BJ (cell line): Measurements from ENCODE around the gene ACVR2A. TPM values are rescaled to one million over a fixed set of nuclear protein-coding genes. Genes with fewer than 3 reads are reported as not detected.

Experiments
- CTCF ChIA-PET: fragments of 350-600 bp; formaldehyde crosslinking; extraction: SDS; loops from one replicate; lab custom pipeline; 2021; ENCODE audit warnings: antibody characterized with exemption, inconsistent platforms; lab: Yijun Ruan, JAX
- POLR2A ChIA-PET: fragments of 300-600 bp; sonication (Branson Sonifier 250); formaldehyde crosslinking; extraction: SDS; loops from one replicate; lab custom pipeline; 2021; ENCODE audit warnings: antibody characterized with exemption; lab: Charles Lee
- DNase-seq: peaks from one replicate; pipeline ENCODE4 v3.0.0-alpha.2; 2011; ENCODE audit warnings: low read depth
- H3K27me3 ChIP-seq: 2 replicates; pipeline ENCODE4 v1.6.0; 2011; ENCODE audit warnings: low read length; ENCODE audit not compliant: control insufficient read depth, insufficient read depth
- H3K36me3 ChIP-seq: 2 replicates; pipeline ENCODE4 v1.5.1; 2011; ENCODE audit warnings: low read length; ENCODE audit not compliant: control insufficient read depth, insufficient read depth
- H3K4me3 ChIP-seq: 2 replicates; pipeline ENCODE4 v1.5.1; 2011; ENCODE audit warnings: low read depth, mild to moderate bottlenecking, control low read depth, low read length
- polyA plus RNA-seq: library from polyadenylated mRNA; depleted of rRNA; stranded (reverse); fragments of >200 nt; gene quantifications from 2 replicates; pipeline ENCODE4 v1.2.3, GENCODE V29; 2011
- TF ChIP-seq, protein P1 (sequence below): IDR thresholded peaks from 2 replicates; pipeline ENCODE4 v1.5.1; 2011; ENCODE audit warnings: low read depth, mild to moderate bottlenecking, control low read depth, inconsistent platforms, low read length, moderate library complexity; ENCODE audit not compliant: insufficient read depth

The ACVR2A gene
- polyA plus RNA-seq, 1 experiment: 2.2 TPM

DNA sequence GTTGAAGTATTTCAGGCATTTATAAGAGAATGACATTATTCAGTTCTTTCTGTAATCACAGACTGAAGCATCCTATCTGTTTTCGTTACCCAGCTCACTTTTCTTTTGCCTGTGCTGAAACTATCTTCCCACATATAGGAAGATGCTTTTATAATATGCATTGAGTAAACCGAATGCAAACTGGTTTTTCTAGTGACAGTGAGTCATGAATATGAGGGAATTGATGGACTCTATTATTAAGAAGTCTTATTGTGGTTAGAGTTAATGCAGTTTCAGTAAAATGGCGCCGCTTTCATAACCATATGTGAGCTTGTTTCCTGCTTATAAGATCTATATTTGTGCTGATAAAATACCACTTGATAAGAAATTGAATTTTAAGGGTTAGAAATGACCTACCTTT, 59.2 kb downstream of the ACVR2A start:
- Histone ChIP-seq H3K27me3 (no peaks in the 10 kb centered on the region), H3K4me3 (no peak overlapping the region), H3K36me3 (no peaks in the 10 kb centered on the region)
- CTCF ChIA-PET: interaction anchor here (0.5 kb wide), 1 partner anchor 488 kb away, joined by 3 read pairs; no protein-coding TSS in a partner anchor
- POLR2A ChIA-PET: no interaction called here
- TF ChIP-seq, protein P1, sequence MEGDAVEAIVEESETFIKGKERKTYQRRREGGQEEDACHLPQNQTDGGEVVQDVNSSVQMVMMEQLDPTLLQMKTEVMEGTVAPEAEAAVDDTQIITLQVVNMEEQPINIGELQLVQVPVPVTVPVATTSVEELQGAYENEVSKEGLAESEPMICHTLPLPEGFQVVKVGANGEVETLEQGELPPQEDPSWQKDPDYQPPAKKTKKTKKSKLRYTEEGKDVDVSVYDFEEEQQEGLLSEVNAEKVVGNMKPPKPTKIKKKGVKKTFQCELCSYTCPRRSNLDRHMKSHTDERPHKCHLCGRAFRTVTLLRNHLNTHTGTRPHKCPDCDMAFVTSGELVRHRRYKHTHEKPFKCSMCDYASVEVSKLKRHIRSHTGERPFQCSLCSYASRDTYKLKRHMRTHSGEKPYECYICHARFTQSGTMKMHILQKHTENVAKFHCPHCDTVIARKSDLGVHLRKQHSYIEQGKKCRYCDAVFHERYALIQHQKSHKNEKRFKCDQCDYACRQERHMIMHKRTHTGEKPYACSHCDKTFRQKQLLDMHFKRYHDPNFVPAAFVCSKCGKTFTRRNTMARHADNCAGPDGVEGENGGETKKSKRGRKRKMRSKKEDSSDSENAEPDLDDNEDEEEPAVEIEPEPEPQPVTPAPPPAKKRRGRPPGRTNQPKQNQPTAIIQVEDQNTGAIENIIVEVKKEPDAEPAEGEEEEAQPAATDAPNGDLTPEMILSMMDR: no peak
- DNase-seq: no peak

- no peak for DNase-seq
- H3K4me3 ChIP-seq: no peak overlapping the region
- CTCF ChIA-PET: interaction anchor here (1.3 to 1.5 kb wide), 2 partner anchors 864 to 982 kb away, joined by 5 to 7 read pairs; no protein-coding TSS in a partner anchor
- POLR2A ChIA-PET: no interaction called here
- TF ChIP-seq, protein P1: no peak
- H3K27me3 ChIP-seq: no peaks in the 10 kb centered on the region
- H3K36me3 ChIP-seq: no peaks in the 10 kb centered on the region
These were observed 64.3 kb downstream of the ACVR2A start for GRCh38 chr2:147909178-147909577.

DNA sequence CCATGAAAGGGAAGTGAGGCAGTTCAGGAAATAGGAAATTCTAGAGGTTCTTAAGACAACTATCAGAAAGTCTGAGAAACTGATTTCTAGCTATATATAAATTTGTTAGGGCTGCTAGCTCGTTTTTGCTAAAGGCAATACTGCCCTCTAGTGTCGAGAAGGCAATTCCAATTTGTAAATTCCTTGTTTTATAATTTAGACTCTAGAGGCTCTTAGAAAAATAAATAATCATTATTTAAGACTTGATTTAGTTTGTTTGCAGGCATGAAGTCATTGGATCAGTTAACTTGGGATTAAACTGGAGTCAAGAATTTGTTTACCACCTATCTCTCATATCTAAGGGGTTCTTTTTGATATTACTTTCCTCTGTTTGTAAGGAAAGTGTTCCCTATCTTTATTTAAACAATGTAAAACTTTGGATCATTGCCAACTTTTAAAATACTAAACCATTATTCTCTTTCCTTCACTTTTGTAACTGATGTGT, 66.2 kb downstream of the ACVR2A start:
- H3K4me3 ChIP-seq: no peak overlapping the region
- no peak for DNase-seq
- CTCF ChIA-PET: interaction anchor here (0.6 to 2.8 kb wide), 9 partner anchors 27 to 984 kb away, joined by 3 to 12 read pairs (median 4); no protein-coding TSS in a partner anchor
- TF ChIP-seq, protein P1: peak; percentile 62
- no peaks in the 10 kb centered on the region for H3K36me3 ChIP-seq
- no peaks in the 10 kb centered on the region for H3K27me3 ChIP-seq
- POLR2A ChIA-PET: interaction anchor here (0.5 kb wide), 1 partner anchor 63 kb away, joined by 4 read pairs; no protein-coding TSS in a partner anchor

DNA sequence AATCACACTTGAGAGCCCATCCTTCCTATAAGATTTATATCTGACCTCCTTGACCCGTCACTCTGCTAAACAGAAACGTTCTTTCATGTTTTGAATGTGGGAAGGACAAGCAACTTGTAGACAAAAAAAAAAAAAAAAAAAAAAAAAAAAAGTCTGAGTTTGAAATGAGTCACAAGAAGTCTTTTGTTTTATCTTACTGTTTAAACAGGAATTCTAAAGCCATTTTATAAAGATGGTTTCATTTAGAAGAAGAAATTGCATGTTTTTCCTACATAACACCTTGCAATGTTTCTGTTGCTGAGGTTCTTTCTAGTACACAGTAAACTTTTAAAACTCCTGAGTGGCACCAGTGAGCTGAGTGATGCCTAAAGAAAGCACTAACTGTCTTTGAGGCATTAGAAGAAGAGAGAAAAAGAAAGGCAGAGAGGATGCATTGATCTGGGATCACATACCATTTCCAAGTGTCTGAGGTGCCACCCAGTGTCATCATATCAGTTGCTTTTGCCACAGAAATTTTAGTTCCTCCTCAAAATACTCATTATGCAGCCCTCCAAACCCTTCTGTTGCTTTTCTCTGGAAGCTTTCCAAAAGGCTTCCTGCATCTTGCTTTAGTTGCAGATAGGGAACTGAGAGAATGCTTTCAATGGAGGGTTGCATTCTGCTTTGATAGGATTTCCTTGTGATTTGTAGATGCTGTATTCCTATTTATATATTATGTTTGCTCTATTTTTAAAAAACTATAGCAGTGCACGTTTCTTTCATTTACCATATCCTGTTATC, 69.1 kb downstream of the ACVR2A start:
- no peak for DNase-seq
- CTCF ChIA-PET: interaction anchor here (0.6 to 1.2 kb wide), 3 partner anchors 16 to 868 kb away, joined by 3 to 5 read pairs (median 3); no protein-coding TSS in a partner anchor
- no peaks in the 10 kb centered on the region for H3K27me3 ChIP-seq
- H3K36me3 ChIP-seq: no peaks in the 10 kb centered on the region
- no peak overlapping the region for H3K4me3 ChIP-seq
- POLR2A ChIA-PET: no interaction called here
- TF ChIP-seq, protein P1: no peak

GRCh38 chr2:147916067-147916466, 71.2 kb downstream of the ACVR2A start:
- Histone ChIP-seq H3K36me3 (no peaks in the 10 kb centered on the region), H3K27me3 (no peaks in the 10 kb centered on the region), H3K4me3 (no peak overlapping the region)
- no peak for DNase-seq
- ChIA-PET POLR2A (interaction anchor here (0.6 kb wide), 1 partner anchor 1565 kb away, joined by 4 read pairs; no protein-coding TSS in a partner anchor), CTCF (no interaction called here)
- TF ChIP-seq, protein P1: no peak
